NCI-H1092 treated with DMSO at 0.1 percent for 48 hours (cell line): Measurements from ENCODE around the gene TMEM50A.
A peak's percentile ranks its signal among the peaks of the same experiment; 100 is the strongest.
"Not testable (repeated sequence)": the region's sequence is repeated elsewhere in the genome, so short reads cannot be mapped to it uniquely, and the experiment has no call there.

Experiments used
- DNase-seq: peaks from one replicate; lab custom pipeline; 2025; lab: John Stamatoyannopoulos, UW

Gene TMEM50A

GRCh38 chr1:25336922-25337354 is 1.2 kb upstream of the TMEM50A start:
- DNase-seq: peak; percentile 15

GRCh38 chr1:25337483-25338187 is 499 bp upstream of the TMEM50A start:
- peak; percentile 45 for DNase-seq

GRCh38 chr1:25338986-25339385 is 852 bp downstream of the TMEM50A start:
- DNase-seq: no peak

- no peak for DNase-seq
Observed at GRCh38 chr1:25341746-25342145, 3.6 kb downstream of the TMEM50A start.

- DNase-seq: no peak
Observed at GRCh38 chr1:25342846-25343245, 4.7 kb downstream of the TMEM50A start.

GRCh38 chr1:25343872-25344271 is 5.7 kb downstream of the TMEM50A start:
- DNase-seq: no peak

GRCh38 chr1:25347556-25347955 is 9.4 kb downstream of the TMEM50A start:
- DNase-seq: no peak

GRCh38 chr1:25349606-25350005 is 11.5 kb downstream of the TMEM50A start:
- no peak for DNase-seq

- DNase-seq: no peak
Observed at GRCh38 chr1:25355841-25356395, 17.8 kb downstream of the TMEM50A start.

GRCh38 chr1:25356441-25356840 is 18.3 kb downstream of the TMEM50A start:
- no peak for DNase-seq

GRCh38 chr1:25356848-25357247 is 18.7 kb downstream of the TMEM50A start:
- no peak for DNase-seq

GRCh38 chr1:25360596-25361581 is 22.8 kb downstream of the TMEM50A start:
- no peak for DNase-seq

- DNase-seq: no peak
Observed at GRCh38 chr1:25361901-25362300, 23.8 kb downstream of the TMEM50A start.

- not testable (repeated sequence) for DNase-seq
Observed at GRCh38 chr1:25362634-25363559, 24.8 kb downstream of the TMEM50A start.

- DNase-seq: no peak
Observed at GRCh38 chr1:25369241-25369640, 31.1 kb downstream of the TMEM50A start.

GRCh38 chr1:25369691-25370271 is 31.6 kb downstream of the TMEM50A start:
- DNase-seq: not testable (repeated sequence)

- DNase-seq: not testable (repeated sequence)
Observed at GRCh38 chr1:25371757-25372156, 33.6 kb downstream of the TMEM50A start.

- not testable (repeated sequence) for DNase-seq
Observed at GRCh38 chr1:25378367-25378766, 40.2 kb downstream of the TMEM50A start.

- DNase-seq: not testable (repeated sequence)
Observed at GRCh38 chr1:25382543-25382942, 44.4 kb downstream of the TMEM50A start.

- DNase-seq: not testable (repeated sequence)
Observed at GRCh38 chr1:25383090-25383489, 45.0 kb downstream of the TMEM50A start.

- DNase-seq: not testable (repeated sequence)
Observed at GRCh38 chr1:25383875-25384274, 45.7 kb downstream of the TMEM50A start.
